Measurements from ENCODE around the gene SHB. TPM values are rescaled to one million over a fixed set of nuclear protein-coding genes. Genes with fewer than 3 reads are reported as not detected.

Gene SHB
- total and polyA plus RNA-seq, 2 of the 13 experiments (the other 11 are each of a cell fraction or from before 2014, with no cell fraction given): 19.4 to 20.7 TPM

DNA sequence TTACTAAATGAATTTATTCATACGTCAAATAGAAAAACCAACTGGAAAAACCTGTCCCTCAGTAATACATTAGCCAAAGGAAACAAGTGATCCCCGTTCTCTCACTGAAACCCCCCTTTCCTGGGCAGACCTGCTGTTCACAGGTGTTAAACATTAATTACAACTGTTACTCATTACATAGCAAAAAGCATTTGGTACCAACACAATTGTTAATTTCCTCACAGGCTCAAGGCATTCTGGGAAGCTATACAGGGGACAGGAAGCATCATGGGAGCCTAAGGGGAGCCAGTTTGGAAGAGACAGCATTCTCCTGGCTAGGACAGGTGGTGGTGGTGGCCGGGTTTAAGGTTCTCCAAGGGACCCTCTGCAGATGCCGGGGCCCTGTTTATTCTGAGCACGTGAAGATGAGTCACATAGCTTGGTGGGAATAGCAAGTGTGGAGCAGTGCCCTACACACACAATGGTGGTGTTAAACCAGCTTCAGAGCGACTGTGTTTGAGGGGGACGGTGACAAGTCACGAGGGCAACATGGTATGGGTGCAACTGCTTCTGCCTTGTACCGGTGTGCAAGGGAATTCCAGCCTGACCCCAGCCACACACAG lies 102.5 kb downstream of the SHB start (continued):
- TF ChIP-seq, protein P1, sequence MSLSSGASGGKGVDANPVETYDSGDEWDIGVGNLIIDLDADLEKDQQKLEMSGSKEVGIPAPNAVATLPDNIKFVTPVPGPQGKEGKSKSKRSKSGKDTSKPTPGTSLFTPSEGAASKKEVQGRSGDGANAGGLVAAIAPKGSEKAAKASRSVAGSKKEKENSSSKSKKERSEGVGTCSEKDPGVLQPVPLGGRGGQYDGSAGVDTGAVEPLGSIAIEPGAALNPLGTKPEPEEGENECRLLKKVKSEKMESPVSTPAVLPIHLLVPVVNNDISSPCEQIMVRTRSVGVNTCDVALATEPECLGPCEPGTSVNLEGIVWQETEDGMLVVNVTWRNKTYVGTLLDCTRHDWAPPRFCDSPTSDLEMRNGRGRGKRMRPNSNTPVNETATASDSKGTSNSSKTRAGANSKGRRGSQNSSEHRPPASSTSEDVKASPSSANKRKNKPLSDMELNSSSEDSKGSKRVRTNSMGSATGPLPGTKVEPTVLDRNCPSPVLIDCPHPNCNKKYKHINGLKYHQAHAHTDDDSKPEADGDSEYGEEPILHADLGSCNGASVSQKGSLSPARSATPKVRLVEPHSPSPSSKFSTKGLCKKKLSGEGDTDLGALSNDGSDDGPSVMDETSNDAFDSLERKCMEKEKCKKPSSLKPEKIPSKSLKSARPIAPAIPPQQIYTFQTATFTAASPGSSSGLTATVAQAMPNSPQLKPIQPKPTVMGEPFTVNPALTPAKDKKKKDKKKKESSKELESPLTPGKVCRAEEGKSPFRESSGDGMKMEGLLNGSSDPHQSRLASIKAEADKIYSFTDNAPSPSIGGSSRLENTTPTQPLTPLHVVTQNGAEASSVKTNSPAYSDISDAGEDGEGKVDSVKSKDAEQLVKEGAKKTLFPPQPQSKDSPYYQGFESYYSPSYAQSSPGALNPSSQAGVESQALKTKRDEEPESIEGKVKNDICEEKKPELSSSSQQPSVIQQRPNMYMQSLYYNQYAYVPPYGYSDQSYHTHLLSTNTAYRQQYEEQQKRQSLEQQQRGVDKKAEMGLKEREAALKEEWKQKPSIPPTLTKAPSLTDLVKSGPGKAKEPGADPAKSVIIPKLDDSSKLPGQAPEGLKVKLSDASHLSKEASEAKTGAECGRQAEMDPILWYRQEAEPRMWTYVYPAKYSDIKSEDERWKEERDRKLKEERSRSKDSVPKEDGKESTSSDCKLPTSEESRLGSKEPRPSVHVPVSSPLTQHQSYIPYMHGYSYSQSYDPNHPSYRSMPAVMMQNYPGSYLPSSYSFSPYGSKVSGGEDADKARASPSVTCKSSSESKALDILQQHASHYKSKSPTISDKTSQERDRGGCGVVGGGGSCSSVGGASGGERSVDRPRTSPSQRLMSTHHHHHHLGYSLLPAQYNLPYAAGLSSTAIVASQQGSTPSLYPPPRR (CRISPR knock-in tag; IDR thresholded peaks at IDR 0.05; ENCODE audit: borderline replicate concordance): no peak
- TF ChIP-seq FOSL2 (CRISPR knock-in tag; IDR thresholded peaks at IDR 0.05) (peak; percentile 99), STAG1 (CRISPR knock-in tag; IDR thresholded peaks at IDR 0.05) (no peak), GATAD2A (CRISPR knock-in tag; IDR thresholded peaks at IDR 0.05) (peak; percentile 69), XRCC5 (optimal IDR thresholded peaks at IDR 0.05; ENCODE audit: low read length) (peak; percentile 56), SMARCE1 (IDR thresholded peaks at IDR 0.05; ENCODE audit: borderline replicate concordance) (no peak), HDAC1 (CRISPR knock-in tag; IDR thresholded peaks at IDR 0.05) (no peak), SALL1 (CRISPR knock-in tag; IDR thresholded peaks at IDR 0.05) (peak; percentile 35; the same call in 1 of the 2 replicates), ZNF207 (IDR thresholded peaks at IDR 0.05; ENCODE audit: borderline replicate concordance) (no peak), ZNF20 (CRISPR knock-in tag; IDR thresholded peaks at IDR 0.05) (no peak), ZBTB42 (CRISPR knock-in tag; IDR thresholded peaks at IDR 0.05) (no peak), HOXA3 (CRISPR knock-in tag; IDR thresholded peaks at IDR 0.05) (peak; percentile 34; the same call in 1 of the 2 replicates), HDAC2 (CRISPR knock-in tag; IDR thresholded peaks at IDR 0.05) (no peak), THAP11 (CRISPR knock-in tag; IDR thresholded peaks at IDR 0.05) (peak; percentile 32; the same call in 1 of the 2 replicates)
- TF ChIP-seq, protein P2, sequence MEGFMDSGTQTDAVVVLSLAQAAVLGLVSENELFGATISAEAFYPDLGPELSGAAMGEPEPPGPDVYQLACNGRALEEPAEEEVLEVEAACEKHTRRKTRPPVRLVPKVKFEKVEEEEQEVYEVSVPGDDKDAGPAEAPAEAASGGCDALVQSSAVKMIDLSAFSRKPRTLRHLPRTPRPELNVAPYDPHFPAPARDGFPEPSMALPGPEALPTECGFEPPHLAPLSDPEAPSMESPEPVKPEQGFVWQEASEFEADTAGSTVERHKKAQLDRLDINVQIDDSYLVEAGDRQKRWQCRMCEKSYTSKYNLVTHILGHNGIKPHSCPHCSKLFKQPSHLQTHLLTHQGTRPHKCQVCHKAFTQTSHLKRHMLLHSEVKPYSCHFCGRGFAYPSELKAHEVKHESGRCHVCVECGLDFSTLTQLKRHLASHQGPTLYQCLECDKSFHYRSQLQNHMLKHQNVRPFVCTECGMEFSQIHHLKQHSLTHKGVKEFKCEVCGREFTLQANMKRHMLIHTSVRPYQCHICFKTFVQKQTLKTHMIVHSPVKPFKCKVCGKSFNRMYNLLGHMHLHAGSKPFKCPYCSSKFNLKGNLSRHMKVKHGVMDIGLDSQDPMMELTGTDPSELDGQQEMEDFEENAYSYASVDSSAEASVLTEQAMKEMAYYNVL (CRISPR knock-in tag; IDR thresholded peaks at IDR 0.05; ENCODE audit: borderline replicate concordance): no peak
- TF ChIP-seq, protein P3, sequence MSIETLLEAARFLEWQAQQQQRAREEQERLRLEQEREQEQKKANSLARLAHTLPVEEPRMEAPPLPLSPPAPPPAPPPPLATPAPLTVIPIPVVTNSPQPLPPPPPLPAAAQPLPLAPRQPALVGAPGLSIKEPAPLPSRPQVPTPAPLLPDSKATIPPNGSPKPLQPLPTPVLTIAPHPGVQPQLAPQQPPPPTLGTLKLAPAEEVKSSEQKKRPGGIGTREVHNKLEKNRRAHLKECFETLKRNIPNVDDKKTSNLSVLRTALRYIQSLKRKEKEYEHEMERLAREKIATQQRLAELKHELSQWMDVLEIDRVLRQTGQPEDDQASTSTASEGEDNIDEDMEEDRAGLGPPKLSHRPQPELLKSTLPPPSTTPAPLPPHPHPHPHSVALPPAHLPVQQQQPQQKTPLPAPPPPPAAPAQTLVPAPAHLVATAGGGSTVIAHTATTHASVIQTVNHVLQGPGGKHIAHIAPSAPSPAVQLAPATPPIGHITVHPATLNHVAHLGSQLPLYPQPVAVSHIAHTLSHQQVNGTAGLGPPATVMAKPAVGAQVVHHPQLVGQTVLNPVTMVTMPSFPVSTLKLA (IDR thresholded peaks at IDR 0.05): 0 out of 2 replicates have a peak, but pooled peaks have one; percentile 15
- TF ChIP-seq, protein P4, sequence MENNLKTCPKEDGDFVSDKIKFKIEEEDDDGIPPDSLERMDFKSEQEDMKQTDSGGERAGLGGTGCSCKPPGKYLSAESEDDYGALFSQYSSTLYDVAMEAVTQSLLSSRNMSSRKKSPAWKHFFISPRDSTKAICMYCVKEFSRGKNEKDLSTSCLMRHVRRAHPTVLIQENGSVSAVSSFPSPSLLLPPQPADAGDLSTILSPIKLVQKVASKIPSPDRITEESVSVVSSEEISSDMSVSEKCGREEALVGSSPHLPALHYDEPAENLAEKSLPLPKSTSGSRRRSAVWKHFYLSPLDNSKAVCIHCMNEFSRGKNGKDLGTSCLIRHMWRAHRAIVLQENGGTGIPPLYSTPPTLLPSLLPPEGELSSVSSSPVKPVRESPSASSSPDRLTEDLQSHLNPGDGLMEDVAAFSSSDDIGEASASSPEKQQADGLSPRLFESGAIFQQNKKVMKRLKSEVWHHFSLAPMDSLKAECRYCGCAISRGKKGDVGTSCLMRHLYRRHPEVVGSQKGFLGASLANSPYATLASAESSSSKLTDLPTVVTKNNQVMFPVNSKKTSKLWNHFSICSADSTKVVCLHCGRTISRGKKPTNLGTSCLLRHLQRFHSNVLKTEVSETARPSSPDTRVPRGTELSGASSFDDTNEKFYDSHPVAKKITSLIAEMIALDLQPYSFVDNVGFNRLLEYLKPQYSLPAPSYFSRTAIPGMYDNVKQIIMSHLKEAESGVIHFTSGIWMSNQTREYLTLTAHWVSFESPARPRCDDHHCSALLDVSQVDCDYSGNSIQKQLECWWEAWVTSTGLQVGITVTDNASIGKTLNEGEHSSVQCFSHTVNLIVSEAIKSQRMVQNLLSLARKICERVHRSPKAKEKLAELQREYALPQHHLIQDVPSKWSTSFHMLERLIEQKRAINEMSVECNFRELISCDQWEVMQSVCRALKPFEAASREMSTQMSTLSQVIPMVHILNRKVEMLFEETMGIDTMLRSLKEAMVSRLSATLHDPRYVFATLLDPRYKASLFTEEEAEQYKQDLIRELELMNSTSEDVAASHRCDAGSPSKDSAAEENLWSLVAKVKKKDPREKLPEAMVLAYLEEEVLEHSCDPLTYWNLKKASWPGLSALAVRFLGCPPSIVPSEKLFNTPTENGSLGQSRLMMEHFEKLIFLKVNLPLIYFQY (CRISPR knock-in tag; IDR thresholded peaks at IDR 0.05; ENCODE audit: borderline replicate concordance): no peak

All from HepG2 (cell line).